Osteocyte (in vitro differentiated cells): ENCODE measurements around the gene SATB2. TPM values are rescaled to one million over a fixed set of nuclear protein-coding genes. Genes with fewer than 3 reads are reported as not detected.

Source experiments
- DNase-seq: peaks from one replicate; pipeline ENCODE4 v3.0.0; 2021; ENCODE audit warnings: mixed read lengths; ENCODE audit not compliant: unreplicated experiment; ENCODE audit errors: extremely low spot score
- H3K27ac Mint-ChIP-seq: one replicate; pipeline ENCODE4 v1.8.0; 2021; ENCODE audit warnings: mild to moderate bottlenecking, mixed read lengths; ENCODE audit not compliant: unreplicated experiment
- H3K27me3 Mint-ChIP-seq: one replicate; pipeline ENCODE4 v1.8.0; 2021; ENCODE audit warnings: mixed read lengths; ENCODE audit not compliant: unreplicated experiment
- H3K36me3 Mint-ChIP-seq: one replicate; pipeline ENCODE4 v1.8.0; 2021; ENCODE audit warnings: mixed read lengths; ENCODE audit not compliant: unreplicated experiment
- H3K4me1 Mint-ChIP-seq: one replicate; pipeline ENCODE4 v1.8.0; 2021; ENCODE audit warnings: mixed read lengths; ENCODE audit not compliant: unreplicated experiment
- H3K4me3 Mint-ChIP-seq: one replicate; pipeline ENCODE4 v1.8.0; 2021; ENCODE audit warnings: mild to moderate bottlenecking, moderate library complexity, mixed read lengths; ENCODE audit not compliant: unreplicated experiment
- H3K9me3 Mint-ChIP-seq: one replicate; pipeline ENCODE4 v1.8.0; 2021; ENCODE audit warnings: mixed read lengths; ENCODE audit not compliant: unreplicated experiment
- CTCF ChIP-seq: fragments of 200-600 bp; sonication (generic); IDR thresholded peaks from 2 replicates; pipeline ENCODE4 v1.5.0; 2021; ENCODE audit warnings: antibody characterized with exemption, mild to moderate bottlenecking, moderate library complexity
- total RNA-seq: library from RNA; stranded (reverse); gene quantifications from 2 replicates; pipeline ENCODE4 v1.2.1, GENCODE V29; 2021

Gene SATB2
- total RNA-seq, 1 donor from 2014 or later: 11.6 TPM

- no peaks in the 10 kb centered on the region for H3K9me3 Mint-ChIP-seq
- no peak for DNase-seq
- H3K36me3 Mint-ChIP-seq: peaks cover 3% of the 10 kb centered on the region
- TF ChIP-seq CTCF: no peak
- no peak overlapping the region for H3K4me3 Mint-ChIP-seq
- no peak overlapping the region for H3K27ac Mint-ChIP-seq
- peaks cover 10% of the 10 kb centered on the region for H3K4me1 Mint-ChIP-seq
- no peaks in the 10 kb centered on the region for H3K27me3 Mint-ChIP-seq
These were observed 18.7 kb downstream of the SATB2 start for GRCh38 chr2:199439066-199439465.

- peaks cover 22% of the 10 kb centered on the region for H3K4me1 Mint-ChIP-seq
- H3K4me3 Mint-ChIP-seq: no peak overlapping the region
- H3K9me3 Mint-ChIP-seq: no peaks in the 10 kb centered on the region
- no peak overlapping the region for H3K27ac Mint-ChIP-seq
- no peak for DNase-seq
- no peaks in the 10 kb centered on the region for H3K27me3 Mint-ChIP-seq
- peaks cover 5% of the 10 kb centered on the region for H3K36me3 Mint-ChIP-seq
- TF ChIP-seq CTCF: no peak
These were observed 23.2 kb downstream of the SATB2 start for GRCh38 chr2:199434555-199434954.

- no peak for TF ChIP-seq CTCF
- H3K4me1 Mint-ChIP-seq: peaks cover 22% of the 10 kb centered on the region
- H3K27ac Mint-ChIP-seq: no peak overlapping the region
- no peaks in the 10 kb centered on the region for H3K27me3 Mint-ChIP-seq
- H3K9me3 Mint-ChIP-seq: no peaks in the 10 kb centered on the region
- no peak overlapping the region for H3K4me3 Mint-ChIP-seq
- DNase-seq: no peak
- peaks cover 2% of the 10 kb centered on the region for H3K36me3 Mint-ChIP-seq
These were observed 24.4 kb downstream of the SATB2 start for GRCh38 chr2:199433204-199433832.

- Mint-ChIP-seq H3K27ac (peak overlapping the region; percentile 73), H3K9me3 (no peaks in the 10 kb centered on the region), H3K36me3 (peaks cover 2% of the 10 kb centered on the region), H3K4me3 (peak overlapping the region; percentile 66), H3K27me3 (no peaks in the 10 kb centered on the region), H3K4me1 (peaks cover 22% of the 10 kb centered on the region)
- no peak for DNase-seq
- no peak for TF ChIP-seq CTCF
These were observed 26.0 kb downstream of the SATB2 start for GRCh38 chr2:199431746-199432213.

GRCh38 chr2:199430214-199430613 lies 27.5 kb downstream of the SATB2 start:
- H3K27ac Mint-ChIP-seq: no peak overlapping the region
- H3K9me3 Mint-ChIP-seq: no peaks in the 10 kb centered on the region
- no peak for TF ChIP-seq CTCF
- peaks cover 2% of the 10 kb centered on the region for H3K36me3 Mint-ChIP-seq
- H3K27me3 Mint-ChIP-seq: no peaks in the 10 kb centered on the region
- no peak overlapping the region for H3K4me3 Mint-ChIP-seq
- DNase-seq: no peak
- peaks cover 22% of the 10 kb centered on the region for H3K4me1 Mint-ChIP-seq
